ENCODE results near the gene FOXP1.

Gene FOXP1

GRCh38 chr3:71392251-71392650 lies 191.3 kb downstream of the FOXP1 start:
- DNase-seq: no peak

- no peak for DNase-seq
Measured at GRCh38 chr3:71391361-71391760, 192.2 kb downstream of the FOXP1 start.

GRCh38 chr3:71389911-71390573 lies 193.5 kb downstream of the FOXP1 start:
- peak; percentile 34 for DNase-seq

GRCh38 chr3:71389191-71389590 lies 194.3 kb downstream of the FOXP1 start:
- DNase-seq: no peak

GRCh38 chr3:71388535-71389120 lies 194.9 kb downstream of the FOXP1 start:
- DNase-seq: no peak

GRCh38 chr3:71387586-71387985 lies 195.9 kb downstream of the FOXP1 start:
- DNase-seq: no peak

- DNase-seq: peak; percentile 40
Measured at GRCh38 chr3:71384837-71385716, 198.5 kb downstream of the FOXP1 start.

- peak; percentile 52 for DNase-seq
Measured at GRCh38 chr3:71384388-71384787, 199.1 kb downstream of the FOXP1 start.

GRCh38 chr3:71380096-71380495 lies 203.4 kb downstream of the FOXP1 start:
- peak; percentile 17 for DNase-seq

- no peak for DNase-seq
Measured at GRCh38 chr3:71378509-71378908, 205.0 kb downstream of the FOXP1 start.

- no peak for DNase-seq
Measured at GRCh38 chr3:71376911-71377310, 206.6 kb downstream of the FOXP1 start.

GRCh38 chr3:71376503-71376902 lies 207.0 kb downstream of the FOXP1 start:
- DNase-seq: no peak

- DNase-seq: no peak
Measured at GRCh38 chr3:71374582-71374981, 208.9 kb downstream of the FOXP1 start.

GRCh38 chr3:71372911-71373637 lies 210.5 kb downstream of the FOXP1 start:
- DNase-seq: no peak

- no peak for DNase-seq
Measured at GRCh38 chr3:71372241-71372768, 211.2 kb downstream of the FOXP1 start.

- DNase-seq: no peak
Measured at GRCh38 chr3:71371282-71371681, 212.2 kb downstream of the FOXP1 start.

GRCh38 chr3:71370467-71370866 lies 213.1 kb downstream of the FOXP1 start:
- no peak for DNase-seq

GRCh38 chr3:71369701-71370391 lies 213.7 kb downstream of the FOXP1 start:
- DNase-seq: peak; percentile 72

GRCh38 chr3:71366988-71367604 lies 216.4 kb downstream of the FOXP1 start:
- DNase-seq: no peak

GRCh38 chr3:71361334-71361890 lies 222.1 kb downstream of the FOXP1 start:
- no peak for DNase-seq

- DNase-seq: no peak
Measured at GRCh38 chr3:71360764-71361163, 222.8 kb downstream of the FOXP1 start.
